OCI-LY1 (cell line): ENCODE results near the gene BHMT.

Experiments used
- H2AFZ ChIP-seq: fragments of 200-600 bp; sonication (generic), shearing (Covaris generic); 2 replicates; pipeline ENCODE4 v1.6.0; 2014; ENCODE audit warnings: antibody characterized with exemption, mild to moderate bottlenecking, low read length
- H3F3A ChIP-seq: fragments of 200-600 bp; sonication (generic), shearing (Covaris generic); 2 replicates; pipeline ENCODE4 v1.6.0; 2014; ENCODE audit warnings: mild to moderate bottlenecking, antibody characterized with exemption, low read length, moderate library complexity; ENCODE audit not compliant: insufficient read depth
- H3K27ac ChIP-seq: fragments of 200-600 bp; sonication (generic); 2 replicates; pipeline ENCODE4 v1.5.1; 2014; ENCODE audit warnings: low read length, mixed run types, mild to moderate bottlenecking, low read depth; ENCODE audit not compliant: poor library complexity, severe bottlenecking
- H3K27me3 ChIP-seq: fragments of 200-600 bp; sonication (generic); 2 replicates; pipeline ENCODE4 v1.6.0; 2014; ENCODE audit warnings: antibody characterized with exemption, mild to moderate bottlenecking, low read length, moderate library complexity; ENCODE audit not compliant: insufficient read depth
- H3K36me3 ChIP-seq: fragments of 200-600 bp; sonication (generic); 2 replicates; pipeline ENCODE4 v1.6.1; 2014; ENCODE audit warnings: mild to moderate bottlenecking, antibody characterized with exemption, low read length, moderate library complexity, mixed read lengths; ENCODE audit not compliant: insufficient read depth
- H3K4me1 ChIP-seq: fragments of 200-600 bp; sonication (generic); 2 replicates; pipeline ENCODE4 v1.5.1; 2014; ENCODE audit warnings: mild to moderate bottlenecking, low read length, moderate library complexity; ENCODE audit not compliant: insufficient read depth, severe bottlenecking
- H3K4me2 ChIP-seq: fragments of 200-600 bp; sonication (generic), shearing (Covaris generic); 2 replicates; pipeline ENCODE4 v1.6.1; 2014; ENCODE audit warnings: low read length
- H3K4me3 ChIP-seq: fragments of 200-600 bp; sonication (generic); 2 replicates; pipeline ENCODE4 v1.5.1; 2014; ENCODE audit warnings: low read length, low read depth, mild to moderate bottlenecking, mixed read lengths; ENCODE audit not compliant: poor library complexity, severe bottlenecking
- H3K79me2 ChIP-seq: fragments of 200-600 bp; shearing (Covaris generic); 2 replicates; pipeline ENCODE4 v1.6.1; 2016; ENCODE audit warnings: mixed run types, low read length, mixed read lengths; ENCODE audit not compliant: insufficient read depth
- H3K9ac ChIP-seq: fragments of 200-600 bp; sonication (generic), shearing (Covaris generic); 2 replicates; pipeline ENCODE4 v1.6.1; 2014; ENCODE audit warnings: mild to moderate bottlenecking, low read length, mixed read lengths
- H3K9me2 ChIP-seq: fragments of 200-600 bp; sonication (generic), shearing (Covaris generic); 2 replicates; pipeline ENCODE4 v1.6.1; 2014; ENCODE audit warnings: low read depth, mild to moderate bottlenecking, low read length, mixed read lengths
- H3K9me3 ChIP-seq: fragments of 200-600 bp; shearing (Covaris generic); 2 replicates; pipeline ENCODE4 v1.6.1; 2014; ENCODE audit warnings: low read length, mixed read lengths
- H4K20me1 ChIP-seq: fragments of 200-600 bp; sonication (generic), shearing (Covaris generic); 2 replicates; pipeline ENCODE4 v1.6.0; 2016; ENCODE audit warnings: mild to moderate bottlenecking, low read length; ENCODE audit not compliant: insufficient read depth
- CTCF ChIP-seq: fragments of 200-600 bp; sonication (generic), shearing (Covaris generic); IDR thresholded peaks from 2 replicates; pipeline ENCODE4 v1.5.1; 2017; ENCODE audit warnings: mild to moderate bottlenecking, antibody characterized with exemption, low read length, moderate library complexity, mixed read lengths
- EZH2 ChIP-seq: fragments of 200-600 bp; sonication (generic), shearing (Covaris generic); IDR thresholded peaks from 2 replicates; pipeline ENCODE4 v1.8.0; 2017; ENCODE audit warnings: borderline replicate concordance, mixed run types, mild to moderate bottlenecking, antibody characterized with exemption, low read length, moderate library complexity, mixed read lengths

BHMT gene

GRCh38 chr5:79111387-79111959 is at the start of gene BHMT:
TSS of gene BHMT (plus strand) at chr5:79111809. CDS start at chr5:79111886, 77 bp downstream.
- Histone ChIP-seq H3K36me3 (no peaks in the 10 kb centered on the region), H3K4me1 (no peaks in the 10 kb centered on the region), H3K9me2 (no peaks in the 10 kb centered on the region), H3K4me3 (no peak within 1 kb of the TSS), H3K9ac (no peak within 1 kb of the TSS), H3F3A (no peaks in the 10 kb centered on the region), H3K27ac (no peak within 1 kb of the TSS), H4K20me1 (no peaks in the 10 kb centered on the region), H2AFZ (no peak within 1 kb of the TSS), H3K4me2 (no peak within 1 kb of the TSS), H3K27me3 (no peaks in the 10 kb centered on the region; the same call in 1 of the 2 replicates), H3K9me3 (no peaks in the 10 kb centered on the region), H3K79me2 (no peaks in the 10 kb centered on the region)
- TF ChIP-seq EZH2 (no peak), CTCF (no peak)

GRCh38 chr5:79062436-79062835 is 49.2 kb upstream of the BHMT start:
- H3K9me2 ChIP-seq = no peaks in the 10 kb centered on the region
- no peak overlapping the region for H2AFZ ChIP-seq
- H3K9me3 ChIP-seq = no peaks in the 10 kb centered on the region
- no peaks in the 10 kb centered on the region; the same call in 1 of the 2 replicates for H3K27me3 ChIP-seq
- no peaks in the 10 kb centered on the region for H3K4me1 ChIP-seq
- TF ChIP-seq EZH2 (no peak), CTCF (no peak)
- no peak overlapping the region for H3K4me2 ChIP-seq
- H4K20me1 ChIP-seq = no peaks in the 10 kb centered on the region
- H3F3A ChIP-seq = no peaks in the 10 kb centered on the region
- no peak overlapping the region for H3K27ac ChIP-seq
- H3K9ac ChIP-seq = no peak overlapping the region
- no peaks in the 10 kb centered on the region for H3K79me2 ChIP-seq
- H3K4me3 ChIP-seq = no peak overlapping the region
- H3K36me3 ChIP-seq = no peaks in the 10 kb centered on the region

- no peaks in the 10 kb centered on the region for H4K20me1 ChIP-seq
- no peak within 1 kb of the TSS for H3K9ac ChIP-seq
- no peaks in the 10 kb centered on the region for H3K79me2 ChIP-seq
- H3K27me3 ChIP-seq = no peaks in the 10 kb centered on the region
- H3K27ac ChIP-seq = no peak within 1 kb of the TSS
- no peak within 1 kb of the TSS for H2AFZ ChIP-seq
- no peaks in the 10 kb centered on the region for H3K9me3 ChIP-seq
- TF ChIP-seq EZH2 (no peak), CTCF (no peak)
- no peak within 1 kb of the TSS for H3K4me2 ChIP-seq
- no peak within 1 kb of the TSS for H3K4me3 ChIP-seq
- no peaks in the 10 kb centered on the region for H3K9me2 ChIP-seq
- no peaks in the 10 kb centered on the region for H3F3A ChIP-seq
- no peaks in the 10 kb centered on the region for H3K36me3 ChIP-seq
- H3K4me1 ChIP-seq = no peaks in the 10 kb centered on the region
These were observed 41.9 kb upstream of the BHMT start, which contains the start of the genes BHMT2 and DMGDH for GRCh38 chr5:79069488-79070349. TSS of gene BHMT2 (plus strand) at chr5:79069767. CDS start at chr5:79069783, 16 bp downstream. TSS of gene DMGDH (minus strand) at chr5:79069674. CDS start at chr5:79069620, 54 bp downstream.
